Activated B cell treated with CpG ODN at 0.5 μM for 24 hours (primary cell): ENCODE data around the gene NR6A1. TPM values are rescaled to one million over a fixed set of nuclear protein-coding genes. Genes with fewer than 3 reads are reported as not detected.

ENCODE experiments used
- ATAC-seq: fragments of 200-7000 bp; cut with Tn5 transposase; one replicate; pipeline ENCODE4 v1.10.0; 2021; ENCODE audit warnings: low read depth, mild to moderate bottlenecking, moderate library complexity
- CTCF ChIA-PET: fragments of 350-600 bp; sonication (Branson Sonifier 250); formaldehyde crosslinking; loops from one replicate; lab custom pipeline; 2021; ENCODE audit warnings: antibody characterized with exemption; lab: Charles Lee
- POLR2A ChIA-PET: fragments of 350-600 bp; sonication (Branson Sonifier 250); formaldehyde crosslinking; loops from one replicate; lab custom pipeline; 2021; ENCODE audit warnings: antibody characterized with exemption; lab: Charles Lee
- DNase-seq: peaks from one replicate; pipeline ENCODE4 v3.0.0; 2022
- H3K27ac Mint-ChIP-seq: one replicate; pipeline ENCODE4 v1.8.0; 2020; ENCODE audit warnings: mixed read lengths
- H3K27me3 Mint-ChIP-seq: one replicate; pipeline ENCODE4 v1.8.0; 2021; ENCODE audit warnings: mixed read lengths
- H3K36me3 Mint-ChIP-seq: one replicate; pipeline ENCODE4 v1.8.0; 2021; ENCODE audit warnings: low read depth, mixed read lengths
- H3K4me1 Mint-ChIP-seq: one replicate; pipeline ENCODE4 v1.8.0; 2021; ENCODE audit warnings: mixed read lengths
- H3K4me3 Mint-ChIP-seq: one replicate; pipeline ENCODE4 v1.8.0; 2020; ENCODE audit warnings: mild to moderate bottlenecking, mixed read lengths
- H3K9me3 Mint-ChIP-seq: one replicate; pipeline ENCODE4 v1.8.0; 2020; ENCODE audit warnings: mixed read lengths
- CTCF ChIP-seq: fragments of 200-600 bp; IDR thresholded peaks from one replicate; pipeline ENCODE4 v1.8.0; 2022; ENCODE audit warnings: antibody characterized with exemption, mild to moderate bottlenecking
- intact Hi-C: fragments of 100-400 bp; cut with micrococcal nuclease; formaldehyde crosslinking; loops from one replicate; pipeline ENCODE4 v1.15.1; 2024
- total RNA-seq: library from RNA; stranded (reverse); gene quantifications from 2 replicates; pipeline ENCODE4 v1.2.3, GENCODE V29; 2022

Gene NR6A1
- total RNA-seq, 1 donor from 2014 or later, result 3.1 TPM

GRCh38 chr9:124518116-124518515 is 253.0 kb downstream of the NR6A1 start:
- Mint-ChIP-seq H3K27me3 (no peaks in the 10 kb centered on the region), H3K4me3 (no peak overlapping the region), H3K36me3 (no peaks in the 10 kb centered on the region), H3K4me1 (no peaks in the 10 kb centered on the region), H3K27ac (no peak overlapping the region), H3K9me3 (no peaks in the 10 kb centered on the region)
- TF ChIP-seq CTCF, result no peak
- no peak for ATAC-seq
- no peak for DNase-seq
- intact Hi-C loops, result no loop called here
- ChIA-PET CTCF (no interaction called here), POLR2A (no interaction called here)

- CTCF ChIA-PET, result no interaction called here
- Mint-ChIP-seq H3K27ac (no peak overlapping the region), H3K9me3 (no peaks in the 10 kb centered on the region), H3K4me1 (no peaks in the 10 kb centered on the region), H3K4me3 (no peak overlapping the region), H3K36me3 (no peaks in the 10 kb centered on the region), H3K27me3 (no peaks in the 10 kb centered on the region)
- no peak for TF ChIP-seq CTCF
- ATAC-seq (no peak), DNase-seq (no peak)
- POLR2A ChIA-PET, result no interaction called here
- intact Hi-C loops, result no loop called here
Observed at GRCh38 chr9:124517600-124517999, 253.5 kb downstream of the NR6A1 start.

GRCh38 chr9:124514874-124515273 is 256.2 kb downstream of the NR6A1 start:
- Mint-ChIP-seq H3K36me3 (no peaks in the 10 kb centered on the region), H3K9me3 (no peaks in the 10 kb centered on the region), H3K4me1 (no peaks in the 10 kb centered on the region), H3K27me3 (peaks cover 8% of the 10 kb centered on the region), H3K27ac (no peak overlapping the region), H3K4me3 (no peak overlapping the region)
- CTCF ChIA-PET, result no interaction called here
- POLR2A ChIA-PET, result no interaction called here
- no peak for TF ChIP-seq CTCF
- intact Hi-C loops, result no loop called here
- no peak for DNase-seq
- ATAC-seq, result no peak

GRCh38 chr9:124514125-124514524 is 257.0 kb downstream of the NR6A1 start:
- ATAC-seq (no peak), DNase-seq (no peak)
- Mint-ChIP-seq H3K4me3 (no peak overlapping the region), H3K4me1 (no peaks in the 10 kb centered on the region), H3K27ac (no peak overlapping the region), H3K9me3 (no peaks in the 10 kb centered on the region), H3K27me3 (peaks cover 8% of the 10 kb centered on the region), H3K36me3 (no peaks in the 10 kb centered on the region)
- TF ChIP-seq CTCF, result no peak
- ChIA-PET POLR2A (no interaction called here), CTCF (no interaction called here)
- intact Hi-C loops, result no loop called here

GRCh38 chr9:124513376-124513994 is 257.6 kb downstream of the NR6A1 start:
- intact Hi-C loops, result no loop called here
- no peak overlapping the region for H3K27ac Mint-ChIP-seq
- DNase-seq (no peak), ATAC-seq (no peak)
- no peaks in the 10 kb centered on the region for H3K36me3 Mint-ChIP-seq
- no peak for TF ChIP-seq CTCF
- H3K4me1 Mint-ChIP-seq, result no peaks in the 10 kb centered on the region
- H3K27me3 Mint-ChIP-seq, result peaks cover 8% of the 10 kb centered on the region
- H3K4me3 Mint-ChIP-seq, result no peak overlapping the region
- CTCF ChIA-PET, result no interaction called here
- POLR2A ChIA-PET, result no interaction called here
- H3K9me3 Mint-ChIP-seq, result no peaks in the 10 kb centered on the region
